PC-3 (cell line): ENCODE measurements around the gene PIEZO2.

Source experiments
- EZH2 ChIP-seq: fragments of 300-600 bp; sonication (generic); IDR thresholded peaks from one replicate; pipeline ENCODE4 v1.6.1; 2017; ENCODE audit warnings: antibody characterized with exemption, mild to moderate bottlenecking, low read length; ENCODE audit not compliant: unreplicated experiment
- TF ChIP-seq, protein P1 (sequence below): fragments of 300-600 bp; sonication (generic); conservative IDR thresholded peaks from 2 replicates; pipeline ENCODE4 v1.5.1; 2017; ENCODE audit warnings: antibody characterized with exemption, low read depth, mild to moderate bottlenecking, low read length

- TF ChIP-seq EZH2, result no peak
- TF ChIP-seq, protein P1, sequence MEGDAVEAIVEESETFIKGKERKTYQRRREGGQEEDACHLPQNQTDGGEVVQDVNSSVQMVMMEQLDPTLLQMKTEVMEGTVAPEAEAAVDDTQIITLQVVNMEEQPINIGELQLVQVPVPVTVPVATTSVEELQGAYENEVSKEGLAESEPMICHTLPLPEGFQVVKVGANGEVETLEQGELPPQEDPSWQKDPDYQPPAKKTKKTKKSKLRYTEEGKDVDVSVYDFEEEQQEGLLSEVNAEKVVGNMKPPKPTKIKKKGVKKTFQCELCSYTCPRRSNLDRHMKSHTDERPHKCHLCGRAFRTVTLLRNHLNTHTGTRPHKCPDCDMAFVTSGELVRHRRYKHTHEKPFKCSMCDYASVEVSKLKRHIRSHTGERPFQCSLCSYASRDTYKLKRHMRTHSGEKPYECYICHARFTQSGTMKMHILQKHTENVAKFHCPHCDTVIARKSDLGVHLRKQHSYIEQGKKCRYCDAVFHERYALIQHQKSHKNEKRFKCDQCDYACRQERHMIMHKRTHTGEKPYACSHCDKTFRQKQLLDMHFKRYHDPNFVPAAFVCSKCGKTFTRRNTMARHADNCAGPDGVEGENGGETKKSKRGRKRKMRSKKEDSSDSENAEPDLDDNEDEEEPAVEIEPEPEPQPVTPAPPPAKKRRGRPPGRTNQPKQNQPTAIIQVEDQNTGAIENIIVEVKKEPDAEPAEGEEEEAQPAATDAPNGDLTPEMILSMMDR, result no peak
These were observed 299.2 kb downstream of the PIEZO2 start for GRCh38 chr18:10850216-10850615.
